HCT116 (cell line): ENCODE measurements around the gene NELL1. TPM values are rescaled to one million over a fixed set of nuclear protein-coding genes. Genes with fewer than 3 reads are reported as not detected.

Experiments
- ATAC-seq: fragments of 200-7000 bp; cut with Tn5 transposase; 2 replicates; pipeline ENCODE4 v1.9.1; 2020; ENCODE audit warnings: mild to moderate bottlenecking, moderate library complexity
- BruUV-seq: library from RNA; stranded (reverse); fragments of 400-500 nt; replicated peaks from 2 replicates; lab custom pipeline; 2021; lab: Mats Ljungman, UMichigan
- CTCF ChIA-PET: fragments of 300-600 bp; sonication (Branson Sonifier 250); formaldehyde crosslinking; loops from one replicate; lab custom pipeline; 2021; ENCODE audit warnings: antibody characterized with exemption; lab: Charles Lee
- POLR2A ChIA-PET: fragments of 300-600, 350-600 bp; sonication (Branson Sonifier 250); formaldehyde crosslinking; loops from one replicate; lab custom pipeline; 2021; ENCODE audit warnings: antibody characterized with exemption; lab: Charles Lee
- RAD21 ChIA-PET, 2 experiments: fragments of 300-600 bp; sonication (Branson Sonifier 250); formaldehyde crosslinking; loops; one replicate each; lab custom pipeline; 2023; ENCODE audit warnings: low total read pairs in 2 of 2; ENCODE audit not compliant: uncharacterized antibody in 2 of 2, unreplicated experiment in 2 of 2, low non-redundant PET in 1 of 2; lab: Charles Lee
- DNase-seq: peaks from one replicate; pipeline ENCODE4 v3.0.0-alpha.2; 2010; ENCODE audit warnings: low read depth, low spot score
- H2AFZ ChIP-seq: fragments of 200-600 bp; shearing (Covaris generic), sonication (generic); 2 replicates; pipeline ENCODE4 v1.6.1; 2017; ENCODE audit warnings: low read depth, mixed run types, mixed read lengths, antibody characterized with exemption, low read length; ENCODE audit not compliant: poor library complexity, severe bottlenecking
- H3K27ac ChIP-seq: 2 replicates; pipeline ENCODE4 v1.5.1; 2012; ENCODE audit warnings: low read depth, low read length
- H3K27me3 ChIP-seq: fragments of 200-600 bp; sonication (generic); 2 replicates; pipeline ENCODE4 v1.6.1; 2016; ENCODE audit warnings: mixed run types, low read length, mixed read lengths; ENCODE audit not compliant: insufficient read depth
- H3K36me3 ChIP-seq, 2 experiments: fragments of 200-500 bp in 1 of 2; fragments of 200-600 bp in 1 of 2; sonication (Bioruptor generic) in 1 of 2; sonication (generic) in 1 of 2; 2 replicates each; pipeline versions ENCODE4 v1.5.1 to v1.6.1; 2014 to 2016; ENCODE audit warnings: low read length in 2 of 2, inconsistent platforms in 1 of 2, mixed read lengths in 1 of 2, mixed run types in 1 of 2; ENCODE audit not compliant: insufficient read depth in 2 of 2, control insufficient read depth in 1 of 2
- H3K4me1 ChIP-seq, 2 experiments: fragments of 200-600 bp in 1 of 2; sonication (generic) in 1 of 2; 2 replicates each; pipeline versions ENCODE4 v1.5.1 to v1.6.1; 2012 to 2017; ENCODE audit warnings: low read length in 2 of 2, inconsistent platforms in 1 of 2, mild to moderate bottlenecking in 1 of 2, mixed read lengths in 1 of 2, mixed run types in 1 of 2, moderate library complexity in 1 of 2; ENCODE audit not compliant: insufficient read depth in 2 of 2, control insufficient read depth in 1 of 2
- H3K4me2 ChIP-seq: fragments of 200-600 bp; sonication (generic); 2 replicates; pipeline ENCODE4 v1.6.1; 2017; ENCODE audit warnings: mixed run types, low read length, mixed read lengths
- H3K4me3 ChIP-seq, 2 experiments: fragments of 200-600 bp in 1 of 2; sonication (generic) in 1 of 2; replicated peaks in 1 of 2; 2 replicates each; pipeline ENCODE4 v1.5.1; 2011 to 2016; ENCODE audit warnings: low read length in 2 of 2, control low read depth in 1 of 2, low read depth in 1 of 2, mild to moderate bottlenecking in 1 of 2, mixed read lengths in 1 of 2, mixed run types in 1 of 2
- H3K79me2 ChIP-seq: fragments of 200-600 bp; sonication (generic); 2 replicates; pipeline ENCODE4 v1.6.1; 2017; ENCODE audit warnings: mild to moderate bottlenecking, mixed run types, low read length, moderate library complexity, mixed read lengths; ENCODE audit not compliant: insufficient read depth
- H3K9ac ChIP-seq: fragments of 200-600 bp; sonication (generic); 2 replicates; pipeline ENCODE4 v1.6.1; 2016; ENCODE audit warnings: low read length, mixed read lengths
- H3K9me2 ChIP-seq: fragments of 200-600 bp; sonication (generic), shearing (Covaris generic); 2 replicates; pipeline ENCODE4 v1.6.1; 2017; ENCODE audit warnings: mixed run types, mild to moderate bottlenecking, moderate library complexity; ENCODE audit not compliant: insufficient read depth
- H3K9me3 ChIP-seq, 2 experiments: fragments of 200-500 bp in 1 of 2; fragments of 200-600 bp in 1 of 2; sonication (Bioruptor generic) in 1 of 2; sonication (generic) in 1 of 2; 2 replicates each; pipeline ENCODE4 v1.6.1; 2014 to 2017; ENCODE audit warnings: low read length in 2 of 2, mixed read lengths in 2 of 2, inconsistent platforms in 1 of 2, low read depth in 1 of 2, mild to moderate bottlenecking in 1 of 2, mixed run types in 1 of 2, moderate library complexity in 1 of 2; ENCODE audit not compliant: control insufficient read depth in 1 of 2, insufficient read depth in 1 of 2
- H4K20me1 ChIP-seq: fragments of 200-600 bp; sonication (generic), shearing (Covaris generic); 2 replicates; pipeline ENCODE4 v1.6.1; 2017; ENCODE audit warnings: mixed run types, mild to moderate bottlenecking, moderate library complexity; ENCODE audit not compliant: insufficient read depth
- CBX3 ChIP-seq: IDR thresholded peaks from 2 replicates; pipeline ENCODE4 v1.6.1; 2012; ENCODE audit warnings: low read depth
- EGR1 ChIP-seq: IDR thresholded peaks from 2 replicates; pipeline ENCODE4 v1.6.1; 2012; ENCODE audit warnings: low read depth
- ELF1 ChIP-seq: IDR thresholded peaks from 2 replicates; pipeline ENCODE4 v1.6.1; 2012; ENCODE audit warnings: low read depth, borderline replicate concordance
- EZH2 ChIP-seq: fragments of 200-600 bp; sonication (generic); IDR thresholded peaks from 2 replicates; pipeline ENCODE4 v1.6.1; 2017; ENCODE audit warnings: antibody characterized with exemption, mixed run types
- EZH2phosphoT487 ChIP-seq: fragments of 200-600 bp; IDR thresholded peaks from 2 replicates; pipeline ENCODE4 v1.6.1; 2018; ENCODE audit warnings: antibody characterized with exemption, borderline replicate concordance
- FOSL1 ChIP-seq: IDR thresholded peaks from 2 replicates; pipeline ENCODE4 v1.6.1; 2012; ENCODE audit warnings: low read depth
- MAX ChIP-seq: IDR thresholded peaks from 2 replicates; pipeline ENCODE4 v1.6.1; 2012
- POLR2A ChIP-seq: IDR thresholded peaks from 2 replicates; pipeline ENCODE4 v1.7.0; 2011; ENCODE audit warnings: borderline replicate concordance; ENCODE audit not compliant: insufficient read depth, insufficient read length; ENCODE audit errors: extremely low read depth
- RAD21 ChIP-seq: IDR thresholded peaks from 2 replicates; pipeline ENCODE4 v1.6.1; 2012; ENCODE audit warnings: low read depth, mild to moderate bottlenecking
- SRF ChIP-seq: IDR thresholded peaks from 2 replicates; pipeline ENCODE4 v1.6.1; 2012; ENCODE audit warnings: low read depth
- YY1 ChIP-seq: IDR thresholded peaks from 2 replicates; pipeline ENCODE4 v1.6.1; 2011; ENCODE audit warnings: low read length, low read depth, moderate library complexity, mild to moderate bottlenecking; ENCODE audit not compliant: insufficient replicate concordance; ENCODE audit errors: extremely low read depth
- ZBTB33 ChIP-seq: IDR thresholded peaks from 2 replicates; pipeline ENCODE4 v1.6.1; 2011; ENCODE audit warnings: mild to moderate bottlenecking, low read length, moderate library complexity; ENCODE audit not compliant: insufficient replicate concordance; ENCODE audit errors: extremely low read depth
- ZNF274 ChIP-seq: fragments of 200-500 bp; sonication (Bioruptor generic); IDR thresholded peaks from 2 replicates; pipeline ENCODE4 v1.6.1; 2014; ENCODE audit warnings: mild to moderate bottlenecking, low read depth, low read length, inconsistent platforms
- intact Hi-C: fragments of 100-400 bp; cut with micrococcal nuclease; formaldehyde crosslinking; loops from 2 replicates; pipeline ENCODE4 v1.10.0; 2022
- total RNA-seq: library from RNA; stranded (reverse); gene quantifications from one replicate; pipeline ENCODE4 v1.2.1, GENCODE V29; 2021; ENCODE audit not compliant: unreplicated experiment
- TF ChIP-seq, protein P1 (sequence below), 3 experiments: fragments of 200-600 bp in 1 of 3; sonication (generic) in 1 of 3; IDR thresholded peaks in 2 of 3; conservative IDR thresholded peaks in 1 of 3; 2 replicates each; pipeline ENCODE4 v1.5.1; 2012 to 2017; ENCODE audit warnings: low read depth in 2 of 3, low read length in 2 of 3, antibody characterized with exemption in 1 of 3, borderline replicate concordance in 1 of 3, control low read depth in 1 of 3, mild to moderate bottlenecking in 1 of 3, mixed read lengths in 1 of 3, mixed run types in 1 of 3, moderate library complexity in 1 of 3; ENCODE audit not compliant: insufficient read depth in 1 of 3
- TF ChIP-seq, protein P2 (sequence below): IDR thresholded peaks from 2 replicates; pipeline ENCODE4 v1.6.1; 2012; ENCODE audit warnings: low read depth

The NELL1 gene
- total RNA-seq, 1 experiment from 2014 or later: not detected

DNA sequence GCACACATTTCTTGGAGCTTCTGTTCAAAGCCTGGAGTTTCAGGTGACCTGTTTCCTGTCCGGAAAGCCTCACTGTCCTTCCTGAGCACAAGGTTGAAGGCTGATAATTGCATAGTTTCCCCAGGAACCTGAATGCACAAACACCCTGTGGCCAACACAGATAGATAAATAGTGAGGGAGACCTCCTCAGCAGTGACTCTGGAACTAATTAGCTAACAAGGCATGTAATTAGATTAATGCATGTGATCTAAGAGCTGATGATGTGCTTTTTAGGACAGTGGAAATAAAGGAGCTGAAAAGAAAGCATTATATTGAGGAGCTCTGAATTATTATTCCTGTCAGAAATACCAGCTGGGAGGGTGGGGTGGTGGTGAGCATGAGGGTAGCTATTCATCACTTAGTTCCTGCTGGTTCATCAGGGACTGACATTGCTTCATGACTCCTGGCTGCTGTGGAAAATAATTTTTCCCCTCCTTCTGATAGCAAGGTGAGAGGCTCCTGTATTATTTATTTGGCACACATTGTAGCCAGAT, 101.1 kb downstream of the NELL1 start:
- Histone ChIP-seq H3K27me3 (no peaks in the 10 kb centered on the region), H4K20me1 (no peaks in the 10 kb centered on the region), H3K27ac (no peak overlapping the region), H3K79me2 (no peaks in the 10 kb centered on the region), H3K4me2 (no peak overlapping the region), H2AFZ (no peak overlapping the region), H3K4me1 (no peaks in the 10 kb centered on the region), H3K9ac (no peak overlapping the region), H3K4me3 (no peak overlapping the region), H3K9me3 (no peaks in the 10 kb centered on the region; a peak in 1 of 4 replicates), H3K9me2 (no peaks in the 10 kb centered on the region), H3K36me3 (no peaks in the 10 kb centered on the region)
- ATAC-seq: no peak
- intact Hi-C loops: no loop called here
- no TSS peak for BruUV-seq
- ChIA-PET CTCF (no interaction called here), RAD21 (no interaction called here), POLR2A (no interaction called here)
- no peak for TF ChIP-seq YY1
- TF ChIP-seq, protein P1, sequence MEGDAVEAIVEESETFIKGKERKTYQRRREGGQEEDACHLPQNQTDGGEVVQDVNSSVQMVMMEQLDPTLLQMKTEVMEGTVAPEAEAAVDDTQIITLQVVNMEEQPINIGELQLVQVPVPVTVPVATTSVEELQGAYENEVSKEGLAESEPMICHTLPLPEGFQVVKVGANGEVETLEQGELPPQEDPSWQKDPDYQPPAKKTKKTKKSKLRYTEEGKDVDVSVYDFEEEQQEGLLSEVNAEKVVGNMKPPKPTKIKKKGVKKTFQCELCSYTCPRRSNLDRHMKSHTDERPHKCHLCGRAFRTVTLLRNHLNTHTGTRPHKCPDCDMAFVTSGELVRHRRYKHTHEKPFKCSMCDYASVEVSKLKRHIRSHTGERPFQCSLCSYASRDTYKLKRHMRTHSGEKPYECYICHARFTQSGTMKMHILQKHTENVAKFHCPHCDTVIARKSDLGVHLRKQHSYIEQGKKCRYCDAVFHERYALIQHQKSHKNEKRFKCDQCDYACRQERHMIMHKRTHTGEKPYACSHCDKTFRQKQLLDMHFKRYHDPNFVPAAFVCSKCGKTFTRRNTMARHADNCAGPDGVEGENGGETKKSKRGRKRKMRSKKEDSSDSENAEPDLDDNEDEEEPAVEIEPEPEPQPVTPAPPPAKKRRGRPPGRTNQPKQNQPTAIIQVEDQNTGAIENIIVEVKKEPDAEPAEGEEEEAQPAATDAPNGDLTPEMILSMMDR (IDR thresholded peaks at IDR 0.05 in 2 of 3, conservative IDR thresholded peaks at IDR 0.05 in 1 of 3; ENCODE audit: borderline replicate concordance in 1 of 3, insufficient read depth in 1 of 3, low read depth in 2 of 3, low read length in 2 of 3): no peak
- TF ChIP-seq CBX3: no peak
- no peak for TF ChIP-seq RAD21
- no peak for TF ChIP-seq ELF1
- no peak for TF ChIP-seq EZH2
- no peak for TF ChIP-seq POLR2A
- TF ChIP-seq, protein P2, sequence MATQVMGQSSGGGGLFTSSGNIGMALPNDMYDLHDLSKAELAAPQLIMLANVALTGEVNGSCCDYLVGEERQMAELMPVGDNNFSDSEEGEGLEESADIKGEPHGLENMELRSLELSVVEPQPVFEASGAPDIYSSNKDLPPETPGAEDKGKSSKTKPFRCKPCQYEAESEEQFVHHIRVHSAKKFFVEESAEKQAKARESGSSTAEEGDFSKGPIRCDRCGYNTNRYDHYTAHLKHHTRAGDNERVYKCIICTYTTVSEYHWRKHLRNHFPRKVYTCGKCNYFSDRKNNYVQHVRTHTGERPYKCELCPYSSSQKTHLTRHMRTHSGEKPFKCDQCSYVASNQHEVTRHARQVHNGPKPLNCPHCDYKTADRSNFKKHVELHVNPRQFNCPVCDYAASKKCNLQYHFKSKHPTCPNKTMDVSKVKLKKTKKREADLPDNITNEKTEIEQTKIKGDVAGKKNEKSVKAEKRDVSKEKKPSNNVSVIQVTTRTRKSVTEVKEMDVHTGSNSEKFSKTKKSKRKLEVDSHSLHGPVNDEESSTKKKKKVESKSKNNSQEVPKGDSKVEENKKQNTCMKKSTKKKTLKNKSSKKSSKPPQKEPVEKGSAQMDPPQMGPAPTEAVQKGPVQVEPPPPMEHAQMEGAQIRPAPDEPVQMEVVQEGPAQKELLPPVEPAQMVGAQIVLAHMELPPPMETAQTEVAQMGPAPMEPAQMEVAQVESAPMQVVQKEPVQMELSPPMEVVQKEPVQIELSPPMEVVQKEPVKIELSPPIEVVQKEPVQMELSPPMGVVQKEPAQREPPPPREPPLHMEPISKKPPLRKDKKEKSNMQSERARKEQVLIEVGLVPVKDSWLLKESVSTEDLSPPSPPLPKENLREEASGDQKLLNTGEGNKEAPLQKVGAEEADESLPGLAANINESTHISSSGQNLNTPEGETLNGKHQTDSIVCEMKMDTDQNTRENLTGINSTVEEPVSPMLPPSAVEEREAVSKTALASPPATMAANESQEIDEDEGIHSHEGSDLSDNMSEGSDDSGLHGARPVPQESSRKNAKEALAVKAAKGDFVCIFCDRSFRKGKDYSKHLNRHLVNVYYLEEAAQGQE: no peak
- TF ChIP-seq ZNF274: no peak
- no peak for TF ChIP-seq ZBTB33
- TF ChIP-seq EGR1: no peak
- no peak for TF ChIP-seq FOSL1
- TF ChIP-seq EZH2phosphoT487: no peak
- TF ChIP-seq SRF: no peak
- TF ChIP-seq MAX: no peak
- no peak for DNase-seq
